C4-2B (cell line): ENCODE results near the gene ZNF487.

Source experiments
- ZFX ChIP-seq: fragments of 450-650 bp; IDR thresholded peaks from 2 replicates; pipeline ENCODE4 v1.6.1; 2017
- TF ChIP-seq, protein P1 (sequence below): fragments of 450-650 bp; conservative IDR thresholded peaks from 2 replicates; pipeline ENCODE4 v1.5.1; 2017; ENCODE audit warnings: mild to moderate bottlenecking

- TF ChIP-seq, protein P1, sequence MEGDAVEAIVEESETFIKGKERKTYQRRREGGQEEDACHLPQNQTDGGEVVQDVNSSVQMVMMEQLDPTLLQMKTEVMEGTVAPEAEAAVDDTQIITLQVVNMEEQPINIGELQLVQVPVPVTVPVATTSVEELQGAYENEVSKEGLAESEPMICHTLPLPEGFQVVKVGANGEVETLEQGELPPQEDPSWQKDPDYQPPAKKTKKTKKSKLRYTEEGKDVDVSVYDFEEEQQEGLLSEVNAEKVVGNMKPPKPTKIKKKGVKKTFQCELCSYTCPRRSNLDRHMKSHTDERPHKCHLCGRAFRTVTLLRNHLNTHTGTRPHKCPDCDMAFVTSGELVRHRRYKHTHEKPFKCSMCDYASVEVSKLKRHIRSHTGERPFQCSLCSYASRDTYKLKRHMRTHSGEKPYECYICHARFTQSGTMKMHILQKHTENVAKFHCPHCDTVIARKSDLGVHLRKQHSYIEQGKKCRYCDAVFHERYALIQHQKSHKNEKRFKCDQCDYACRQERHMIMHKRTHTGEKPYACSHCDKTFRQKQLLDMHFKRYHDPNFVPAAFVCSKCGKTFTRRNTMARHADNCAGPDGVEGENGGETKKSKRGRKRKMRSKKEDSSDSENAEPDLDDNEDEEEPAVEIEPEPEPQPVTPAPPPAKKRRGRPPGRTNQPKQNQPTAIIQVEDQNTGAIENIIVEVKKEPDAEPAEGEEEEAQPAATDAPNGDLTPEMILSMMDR = no peak
- TF ChIP-seq ZFX = no peak
Measured at GRCh38 chr10:43444897-43445466, 8.1 kb downstream of the ZNF487 start.
